SK-N-DZ (cell line): ENCODE results near the gene RABGAP1.
A peak's percentile ranks its signal among the peaks of the same experiment; 100 is the strongest.

ENCODE experiments used
- DNase-seq: peaks from one replicate; pipeline ENCODE4 v3.0.0-alpha.2; 2015; ENCODE audit warnings: low spot score

The RABGAP1 gene

GRCh38 chr9:123081824-123082223 is 141.0 kb downstream of the RABGAP1 start:
- DNase-seq, result peak; percentile 35

- no peak for DNase-seq
Measured at GRCh38 chr9:123083680-123084079, 142.9 kb downstream of the RABGAP1 start.

GRCh38 chr9:123084256-123084655 is 143.4 kb downstream of the RABGAP1 start:
- no peak for DNase-seq

- no peak for DNase-seq
Measured at GRCh38 chr9:123085916-123086315, 145.1 kb downstream of the RABGAP1 start.

GRCh38 chr9:123087359-123087888 is 146.6 kb downstream of the RABGAP1 start:
- DNase-seq, result no peak

GRCh38 chr9:123089040-123089439 is 148.2 kb downstream of the RABGAP1 start:
- DNase-seq, result no peak

- no peak for DNase-seq
Measured at GRCh38 chr9:123089790-123090189, 149.0 kb downstream of the RABGAP1 start.

GRCh38 chr9:123090198-123090896 is 149.5 kb downstream of the RABGAP1 start:
- DNase-seq, result no peak

- no peak for DNase-seq
Measured at GRCh38 chr9:123090956-123091355, 150.1 kb downstream of the RABGAP1 start.

GRCh38 chr9:123091459-123091858 is 150.6 kb downstream of the RABGAP1 start:
- DNase-seq, result no peak

- DNase-seq, result no peak
Measured at GRCh38 chr9:123093141-123093540, 152.3 kb downstream of the RABGAP1 start.

- DNase-seq, result no peak
Measured at GRCh38 chr9:123096987-123097386, 156.2 kb downstream of the RABGAP1 start.

- DNase-seq, result no peak
Measured at GRCh38 chr9:123097430-123098095, 156.7 kb downstream of the RABGAP1 start.

GRCh38 chr9:123098096-123098459 is 157.3 kb downstream of the RABGAP1 start:
- DNase-seq, result no peak

- DNase-seq, result no peak
Measured at GRCh38 chr9:123099042-123099441, 158.2 kb downstream of the RABGAP1 start.

GRCh38 chr9:123099548-123099947 is 158.7 kb downstream of the RABGAP1 start:
- DNase-seq, result no peak

- no peak for DNase-seq
Measured at GRCh38 chr9:123102375-123103113, 161.7 kb downstream of the RABGAP1 start.

- DNase-seq, result no peak
Measured at GRCh38 chr9:123104807-123105206, 164.0 kb downstream of the RABGAP1 start.

GRCh38 chr9:123105490-123105889 is 164.7 kb downstream of the RABGAP1 start:
- no peak for DNase-seq

- no peak for DNase-seq
Measured at GRCh38 chr9:123107639-123108285, 166.9 kb downstream of the RABGAP1 start.

GRCh38 chr9:123108976-123109375 is 168.2 kb downstream of the RABGAP1 start:
- no peak for DNase-seq
